ENCODE measurements around the gene ZNF624.

GRCh38 chr17:16652847-16653366, 743 bp downstream of the ZNF624 start:
- TF ChIP-seq CTCF (IDR thresholded peaks at IDR 0.05) (no peak), POLR2A (IDR thresholded peaks at IDR 0.05) (no peak)
